Stomach (tissue), 4 donors: ENCODE data around the gene GALNT17.

Source experiments
- CTCF ChIP-seq, 7 experiments: fragments of 450-650 bp in 4 of 7; fragments of 200-600 bp in 3 of 7; sonication (generic) in 3 of 7; IDR thresholded peaks; one replicate each; pipeline ENCODE4 v1.5.1; 2016 to 2019; ENCODE audit warnings: antibody characterized with exemption in 7 of 7, control low read depth in 2 of 7, mild to moderate bottlenecking in 1 of 7
- EP300 ChIP-seq: sonication (generic); formaldehyde crosslinking; IDR thresholded peaks from one replicate; pipeline ENCODE4 v1.6.1; 2017; ENCODE audit warnings: antibody characterized with exemption
- POLR2A ChIP-seq, 4 donors: fragments of 450-650 bp; IDR thresholded peaks; one replicate each; pipeline ENCODE4 v1.6.1; 2016; ENCODE audit warnings: antibody characterized with exemption in 4 of 4, control low read depth in 2 of 4, mild to moderate bottlenecking in 1 of 4, moderate library complexity in 1 of 4
- POLR2AphosphoS5 ChIP-seq, 3 donors: sonication (generic); formaldehyde crosslinking; IDR thresholded peaks; one replicate each; pipeline ENCODE4 v1.6.1; 2016; ENCODE audit warnings: antibody characterized with exemption in 3 of 3

GRCh38 chr7:71271203-71271602 is 139.3 kb downstream of the GALNT17 start:
- TF ChIP-seq CTCF (IDR thresholded peaks at IDR 0.05) (no peak), EP300 (no peak), POLR2A (IDR thresholded peaks at IDR 0.05) (no peak), POLR2AphosphoS5 (IDR thresholded peaks at IDR 0.05) (no peak)
